Measurements from ENCODE around the gene CNTNAP5.

Gene CNTNAP5

DNA sequence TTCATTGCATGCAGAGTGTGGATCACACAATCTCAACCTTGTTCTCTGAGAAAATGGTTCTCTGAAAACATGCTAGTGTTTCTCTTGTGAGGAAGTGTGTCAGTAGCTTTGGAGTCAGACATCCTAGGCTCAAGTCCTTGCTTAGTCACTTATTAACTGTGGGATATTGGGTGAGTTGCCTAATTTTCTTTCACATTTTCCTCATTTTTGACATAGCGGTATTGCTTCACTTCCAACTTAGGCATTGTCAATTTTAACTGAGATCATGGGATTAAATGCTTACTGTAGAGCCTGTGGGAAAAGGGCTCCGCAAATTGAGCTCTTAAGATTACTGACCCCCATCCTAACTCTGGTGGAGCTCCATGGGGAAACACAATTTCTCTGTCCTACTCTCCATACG, 622.2 kb downstream of the CNTNAP5 start:
- no peak for DNase-seq

DNA sequence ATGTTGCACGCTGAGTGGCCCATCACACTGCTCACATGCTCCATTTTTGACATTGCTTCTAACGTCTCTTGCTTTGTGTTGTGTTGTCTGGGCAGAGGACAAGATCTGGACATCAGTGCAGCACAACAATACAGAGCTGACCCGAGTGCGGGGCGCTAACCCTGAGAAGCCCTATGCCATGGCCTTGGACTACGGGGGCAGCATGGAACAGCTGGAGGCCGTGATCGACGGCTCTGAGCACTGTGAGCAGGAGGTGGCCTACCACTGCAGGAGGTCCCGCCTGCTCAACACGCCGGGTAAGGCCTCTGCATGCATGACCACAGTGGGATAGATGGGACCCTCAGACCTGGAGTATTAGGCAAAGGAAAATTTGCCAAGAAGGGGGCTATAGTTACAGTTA, 622.6 kb downstream of the CNTNAP5 start:
- no peak for DNase-seq

DNA sequence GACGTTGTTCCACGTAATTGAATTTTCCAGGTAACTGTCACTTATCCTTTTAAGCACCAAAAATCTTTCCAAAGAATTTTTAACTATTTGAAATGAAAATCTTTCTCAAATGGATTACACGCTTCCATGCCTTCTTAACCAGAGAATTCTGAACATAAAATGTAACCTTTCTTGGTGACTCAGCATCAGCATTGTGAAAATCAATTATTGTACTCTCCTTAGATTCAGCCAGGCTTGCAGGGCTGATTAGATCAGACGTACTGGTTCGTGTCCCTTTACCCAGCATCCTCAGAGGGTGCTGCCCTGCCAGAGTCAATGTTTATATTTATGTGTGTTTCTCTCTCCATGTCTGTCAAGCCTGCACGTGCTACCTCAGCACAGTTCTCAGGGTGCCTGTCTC, 623.9 kb downstream of the CNTNAP5 start:
- no peak for DNase-seq

DNA sequence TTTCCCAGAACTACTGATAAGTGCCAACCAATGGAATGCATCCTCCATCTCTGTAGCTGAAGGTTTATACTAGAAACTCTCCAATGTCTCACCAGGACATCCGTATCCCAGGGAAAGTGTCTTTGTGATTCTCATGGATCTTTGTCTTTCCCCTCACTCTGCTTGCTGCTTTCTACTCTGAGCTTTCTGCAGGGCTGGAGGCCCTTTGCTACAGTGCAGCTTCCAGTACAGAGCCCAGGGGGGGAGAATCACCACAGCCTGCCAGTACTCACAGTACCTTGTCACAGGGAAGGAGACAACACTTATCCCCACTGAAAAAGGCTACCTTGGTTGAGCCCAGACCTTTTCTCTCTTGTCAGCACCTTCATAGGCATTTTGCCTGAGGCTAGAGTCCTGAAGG, 627.0 kb downstream of the CNTNAP5 start:
- no peak for DNase-seq

DNA sequence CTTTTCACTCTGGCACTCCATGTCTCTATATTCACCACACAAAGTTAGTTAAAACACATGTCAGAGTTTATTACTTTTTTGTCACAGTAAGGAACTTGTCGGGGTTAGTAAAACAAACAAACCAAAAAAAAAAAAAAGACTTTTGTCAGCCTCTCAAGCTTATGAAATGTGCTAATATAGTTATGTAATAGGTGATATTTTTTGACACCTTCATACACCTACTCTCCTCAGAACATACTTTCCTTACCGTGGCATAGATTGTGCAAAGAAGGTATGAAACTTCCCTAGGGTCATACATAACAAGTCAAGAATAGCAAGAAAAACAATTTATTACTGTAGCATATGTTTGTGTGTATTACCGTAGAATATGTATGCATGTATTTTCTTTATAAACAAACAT, 633.3 kb downstream of the CNTNAP5 start:
- no peak for DNase-seq

DNA sequence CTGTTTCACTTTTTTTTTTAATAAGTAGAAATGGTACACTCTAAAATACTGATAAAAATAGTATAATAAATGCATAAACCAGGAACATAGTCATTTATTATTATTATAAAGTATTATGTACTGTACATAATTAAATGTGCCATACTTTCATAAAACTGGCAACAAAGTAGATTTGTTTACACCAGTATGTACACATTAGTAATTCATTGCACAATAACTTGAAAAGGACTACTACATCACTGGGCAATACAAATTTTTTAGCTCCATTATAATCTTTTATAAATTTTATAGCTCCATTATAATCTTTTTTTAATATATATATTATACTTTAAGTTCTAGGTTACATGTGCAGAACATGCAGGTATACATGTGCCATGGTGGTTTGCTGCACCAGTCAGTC, 636.5 kb downstream of the CNTNAP5 start:
- DNase-seq, result no peak

DNA sequence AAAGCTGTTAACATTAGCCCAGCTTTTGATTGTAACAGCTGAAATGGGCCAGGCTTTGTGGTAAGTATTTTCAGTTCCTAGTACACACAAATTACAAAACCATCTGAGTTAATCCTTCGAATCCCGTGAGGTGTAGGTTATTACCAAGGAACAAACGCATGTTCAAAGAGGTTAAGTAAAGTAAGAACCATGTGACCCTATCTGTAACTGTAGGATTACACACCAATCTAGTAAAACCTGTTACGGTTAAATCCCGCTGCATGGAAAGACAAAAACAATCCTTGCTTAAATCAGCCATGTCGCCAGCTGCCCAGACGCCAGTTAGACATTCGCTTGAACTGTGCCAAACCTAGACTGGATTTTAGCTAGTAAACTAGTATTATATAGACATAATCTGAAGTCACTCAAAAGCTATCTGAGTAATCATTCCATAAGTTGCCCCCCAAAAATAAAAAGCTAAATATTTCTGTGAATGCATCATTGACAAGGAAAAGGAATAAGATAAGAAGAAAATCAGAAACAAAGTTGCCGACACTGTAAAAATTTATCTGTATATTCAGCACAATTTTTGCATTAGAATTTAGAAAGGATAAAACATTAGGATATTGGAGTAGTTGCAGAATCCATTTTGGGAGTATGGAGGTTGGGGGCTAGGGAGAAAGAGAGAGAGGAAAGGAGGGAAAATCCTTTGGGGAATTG, 638.0 kb downstream of the CNTNAP5 start:
- no peak for DNase-seq

DNA sequence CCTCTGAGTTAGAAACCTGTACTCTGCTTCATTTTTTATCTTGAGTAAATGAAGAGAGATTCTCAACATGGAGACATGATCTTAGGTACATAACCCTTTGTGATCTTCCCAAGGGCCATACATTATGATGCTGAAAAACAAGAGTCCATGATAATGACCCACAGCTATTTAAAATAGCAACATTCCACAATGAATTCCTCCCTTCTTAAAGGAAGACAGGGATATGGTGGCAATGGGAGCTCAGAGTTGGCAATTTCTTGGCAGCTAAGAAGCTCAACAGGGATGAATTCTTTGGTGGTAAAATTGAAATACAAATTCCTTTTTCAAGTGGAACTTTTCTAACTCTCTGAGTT, 638.5 kb downstream of the CNTNAP5 start:
- no peak for DNase-seq

DNA sequence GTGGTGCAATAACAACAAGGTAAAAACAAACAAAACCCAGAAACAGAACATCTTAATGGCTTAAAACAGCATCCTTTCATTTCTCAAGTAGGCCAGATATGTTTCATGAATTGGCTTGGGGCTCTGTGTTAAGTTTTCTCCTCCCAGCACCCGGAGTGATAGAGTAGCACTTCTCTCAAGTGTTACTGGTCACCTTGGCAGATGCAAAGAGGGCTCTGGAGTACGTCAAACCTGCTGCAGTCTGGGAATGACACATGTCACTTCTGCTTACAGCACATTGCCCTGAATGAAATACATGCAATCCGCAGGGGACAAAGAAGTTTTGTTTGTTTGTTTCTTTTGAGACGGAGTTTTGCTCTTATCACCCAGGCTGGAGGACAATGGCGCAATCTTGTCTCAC, 639.3 kb downstream of the CNTNAP5 start:
- no peak for DNase-seq

DNA sequence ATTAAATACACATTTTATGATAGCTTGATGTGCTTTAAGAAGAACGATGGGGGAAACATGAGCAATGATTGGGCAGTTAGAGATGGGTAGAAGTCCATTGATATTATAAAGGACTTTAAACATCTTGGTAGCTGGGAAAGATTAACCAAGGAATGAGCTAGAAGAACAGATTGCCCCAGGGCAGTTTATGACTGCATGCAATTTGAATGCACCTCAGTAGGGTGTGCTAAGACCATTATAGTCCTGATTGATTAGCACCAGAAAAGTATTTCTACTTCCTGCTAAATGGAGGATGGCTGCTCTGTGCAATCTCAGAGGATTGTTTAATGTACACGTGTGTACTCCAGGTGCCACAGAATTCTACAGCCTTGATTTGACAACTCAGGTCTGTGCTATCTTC, 641.9 kb downstream of the CNTNAP5 start:
- no peak for DNase-seq

DNA sequence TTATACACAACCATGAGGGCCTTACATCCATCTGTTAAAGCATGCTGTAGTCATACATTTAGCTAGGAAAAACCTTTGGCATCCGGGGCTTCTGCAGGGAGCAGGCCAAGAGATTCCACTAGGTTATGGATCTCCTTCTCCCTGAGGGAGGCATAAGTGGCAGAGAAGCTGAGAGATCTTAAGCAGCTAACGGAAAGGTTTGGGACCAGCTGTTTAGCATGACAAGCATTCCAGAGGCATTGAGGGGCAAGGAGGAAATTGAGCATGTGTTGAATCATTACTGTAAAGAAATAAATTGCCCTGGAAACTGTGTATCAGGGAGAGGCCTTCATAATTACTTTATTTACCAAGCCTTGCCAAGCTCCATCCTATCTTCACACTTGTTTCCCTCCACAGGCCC, 643.1 kb downstream of the CNTNAP5 start:
- no peak for DNase-seq

DNA sequence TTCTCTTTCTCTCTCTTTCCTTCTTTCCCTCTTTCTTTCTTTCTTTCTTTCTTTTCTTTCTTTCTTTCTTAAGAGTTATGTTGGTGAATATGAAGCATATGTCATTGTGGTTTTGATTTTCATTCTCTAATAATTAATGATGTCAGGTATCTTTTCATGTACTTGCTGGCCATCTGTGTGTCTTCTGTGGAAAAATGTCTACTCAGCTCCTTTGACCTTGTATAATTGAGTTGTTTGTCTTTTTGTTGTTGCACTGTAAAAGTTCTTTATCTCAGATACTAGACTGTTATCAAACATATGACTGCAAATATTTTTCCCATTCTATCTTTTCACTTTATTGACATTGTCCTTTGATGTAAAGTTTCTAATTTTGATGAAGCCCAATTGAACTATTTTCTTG, 645.1 kb downstream of the CNTNAP5 start:
- no peak for DNase-seq

DNA sequence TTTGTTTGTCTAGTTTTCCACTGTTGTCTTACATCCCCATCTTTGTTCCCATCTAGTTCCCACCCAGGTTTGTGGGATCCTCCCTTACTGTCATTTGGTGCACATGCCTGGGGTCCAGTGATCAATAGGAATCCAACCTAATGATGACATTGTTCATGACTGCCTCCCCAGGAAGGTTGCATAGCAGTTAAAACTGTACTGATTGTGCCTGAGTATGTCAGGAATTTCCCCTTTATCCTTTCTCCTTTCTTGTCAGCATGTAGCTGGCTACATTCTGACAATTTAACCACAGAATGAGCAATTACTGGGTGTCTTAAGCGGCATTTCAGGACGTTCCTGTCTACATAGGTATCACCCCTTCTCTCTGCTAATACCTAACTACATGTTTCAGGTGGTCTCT, 653.0 kb downstream of the CNTNAP5 start:
- DNase-seq, result no peak

DNA sequence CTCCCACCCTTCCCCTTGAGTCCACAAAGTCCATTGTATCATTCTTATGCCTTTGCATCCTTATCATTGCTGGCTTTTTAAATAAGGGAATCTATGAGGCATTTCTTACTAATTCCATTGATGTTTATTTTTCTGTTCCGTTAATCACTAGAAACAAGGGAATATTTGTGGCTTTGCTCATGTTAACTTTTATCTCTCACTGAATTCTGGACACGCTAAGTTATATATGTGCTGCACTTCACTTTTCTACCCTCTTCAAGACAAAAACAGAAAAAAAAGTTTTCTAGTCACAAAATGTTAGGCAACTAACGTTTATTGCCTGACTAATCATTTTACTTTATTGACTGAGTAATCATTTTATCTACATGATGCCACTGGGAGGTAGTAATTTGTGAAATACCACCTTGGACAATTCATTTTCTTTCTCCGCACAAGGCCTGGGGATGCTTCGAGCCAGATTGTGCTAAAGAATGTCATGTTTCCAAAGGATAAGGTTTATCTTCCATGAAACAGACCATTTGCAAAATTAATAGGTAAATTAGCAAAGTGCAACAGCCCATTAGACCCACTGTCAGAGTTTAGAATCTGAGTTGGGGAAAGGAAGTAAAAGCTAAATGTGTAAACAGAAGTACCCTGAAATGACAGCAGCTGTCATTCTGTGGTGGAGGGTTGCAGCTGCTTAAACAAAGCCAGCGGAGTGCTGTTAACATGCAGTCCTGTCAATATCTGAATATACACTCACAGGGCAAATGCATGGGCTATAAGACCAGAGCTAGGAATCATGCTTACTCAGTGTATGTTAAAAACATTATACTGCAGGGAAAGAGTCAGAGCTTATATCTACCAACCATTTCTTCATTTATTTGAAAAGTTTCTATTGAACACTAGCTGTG, 658.7 kb downstream of the CNTNAP5 start:
- DNase-seq, result no peak

DNA sequence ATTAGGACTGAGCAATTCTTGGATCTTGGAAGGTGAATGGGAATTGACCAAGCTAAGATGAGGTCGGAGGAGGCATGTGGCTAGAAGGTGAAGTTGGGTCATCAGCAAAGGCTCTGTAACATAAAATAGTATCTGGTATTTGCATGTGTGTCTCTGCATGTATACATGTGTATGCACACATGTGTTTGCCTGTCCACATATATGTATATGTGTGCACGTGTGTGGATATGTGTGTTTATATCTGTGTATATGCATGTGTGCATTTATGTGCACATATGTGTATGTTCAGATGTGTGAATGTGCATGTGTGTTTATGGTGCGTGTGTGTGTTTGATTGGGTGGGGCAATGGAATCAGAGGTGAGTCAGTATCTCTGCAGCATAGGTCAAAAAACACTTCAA, 664.3 kb downstream of the CNTNAP5 start:
- no peak for DNase-seq

DNA sequence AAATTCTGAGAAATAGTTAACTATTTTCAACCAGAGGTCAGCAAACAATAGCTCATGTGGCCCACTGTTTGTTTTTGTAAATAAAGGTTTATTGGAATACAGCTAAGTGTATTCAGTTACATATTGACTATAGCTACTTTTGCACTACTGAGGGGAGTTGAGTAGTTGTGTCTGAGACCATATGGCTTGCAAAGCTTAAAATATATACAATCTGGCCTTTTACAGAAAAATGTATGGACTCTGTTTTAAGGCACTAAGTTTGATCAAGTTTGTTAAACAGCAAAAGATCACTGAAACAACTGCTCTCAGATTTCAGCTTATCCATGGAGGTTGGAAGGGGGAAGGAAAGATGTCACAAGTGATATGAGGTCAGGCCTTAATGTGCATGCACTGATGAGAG, 667.1 kb downstream of the CNTNAP5 start:
- DNase-seq, result no peak

DNA sequence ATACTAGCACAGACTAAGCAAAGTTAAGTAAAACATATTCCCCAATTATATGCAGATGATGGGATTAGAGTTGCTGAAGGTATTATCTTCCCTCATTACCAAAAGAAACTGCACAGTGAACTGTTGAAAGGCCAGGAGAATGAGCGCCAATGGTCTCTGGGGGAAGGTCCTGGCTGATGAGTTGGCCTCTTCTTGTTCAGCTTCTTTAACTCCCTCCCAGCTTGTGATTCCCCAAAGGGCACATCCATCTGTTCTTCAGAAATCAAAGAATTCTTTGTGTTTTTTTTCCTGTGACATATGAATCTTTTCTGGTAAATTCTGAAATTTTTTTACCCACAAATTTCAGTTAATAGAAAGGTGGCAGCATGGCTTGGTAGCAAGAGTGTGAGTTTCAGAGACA, 667.6 kb downstream of the CNTNAP5 start:
- no peak for DNase-seq

DNA sequence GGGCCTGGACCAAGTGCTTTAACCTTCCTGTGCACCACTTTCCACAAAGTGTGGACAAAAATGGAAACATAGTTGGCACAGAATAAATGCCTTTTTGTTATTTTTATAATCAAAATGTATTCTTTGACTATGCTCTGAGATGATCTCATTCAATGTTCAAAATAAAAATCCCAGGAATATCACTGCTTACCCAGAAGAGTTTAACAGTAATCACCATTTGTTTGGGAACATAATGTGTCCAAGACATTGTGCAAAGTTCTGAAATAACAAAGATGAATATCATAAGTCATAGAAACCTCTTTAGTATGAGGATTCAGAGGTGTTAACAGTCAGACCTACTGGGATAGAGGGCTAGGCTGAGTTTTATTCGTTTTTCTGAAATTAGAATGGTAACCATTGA, 668.1 kb downstream of the CNTNAP5 start:
- DNase-seq, result no peak

DNA sequence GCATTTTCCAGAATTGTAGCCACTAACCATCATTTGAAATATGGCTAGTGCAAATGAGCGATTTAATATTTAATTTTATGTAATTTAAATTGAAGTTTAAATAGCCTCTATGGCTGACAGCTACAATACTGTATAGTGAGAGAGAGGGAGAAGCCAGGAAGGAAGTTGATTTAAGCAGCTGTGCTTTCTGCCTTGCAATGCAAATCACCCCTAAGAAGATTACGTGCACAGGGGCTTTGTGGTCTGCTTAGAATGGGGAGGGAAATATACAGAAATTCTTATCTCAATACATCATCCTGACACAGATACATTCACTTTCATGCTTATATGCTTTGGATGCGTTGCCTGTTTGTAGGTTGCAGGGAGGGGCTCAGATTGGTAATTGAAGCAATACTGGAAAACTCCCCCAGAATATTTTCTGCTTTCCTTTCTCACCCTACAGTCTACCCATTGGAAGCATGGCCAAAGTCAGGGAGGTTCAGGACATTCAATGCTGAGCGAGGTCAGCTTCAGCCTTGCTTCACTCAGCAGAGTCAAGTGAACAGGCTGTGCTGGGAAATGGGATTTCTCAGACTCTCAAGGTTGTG, 674.0 kb downstream of the CNTNAP5 start:
- no peak for DNase-seq

DNA sequence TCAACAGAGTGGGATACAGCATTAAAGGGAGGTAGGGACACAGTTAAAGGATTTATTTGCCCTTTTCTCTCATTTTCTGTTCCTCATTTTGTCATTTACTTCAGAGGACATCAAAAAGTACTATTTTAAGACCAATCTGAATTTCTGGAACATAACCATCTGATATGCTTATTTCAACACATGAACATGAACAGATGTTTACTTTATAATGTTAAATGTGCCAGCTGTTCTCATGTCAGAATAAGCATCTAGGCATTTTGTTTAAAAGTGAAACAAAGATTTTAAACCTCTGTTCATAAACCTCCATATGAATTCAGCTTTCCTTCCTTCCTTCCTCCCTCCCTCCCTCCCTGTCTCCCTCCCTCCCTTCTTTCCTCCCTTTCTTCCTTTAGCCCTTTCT, 677.7 kb downstream of the CNTNAP5 start:
- DNase-seq, result no peak

DNA sequence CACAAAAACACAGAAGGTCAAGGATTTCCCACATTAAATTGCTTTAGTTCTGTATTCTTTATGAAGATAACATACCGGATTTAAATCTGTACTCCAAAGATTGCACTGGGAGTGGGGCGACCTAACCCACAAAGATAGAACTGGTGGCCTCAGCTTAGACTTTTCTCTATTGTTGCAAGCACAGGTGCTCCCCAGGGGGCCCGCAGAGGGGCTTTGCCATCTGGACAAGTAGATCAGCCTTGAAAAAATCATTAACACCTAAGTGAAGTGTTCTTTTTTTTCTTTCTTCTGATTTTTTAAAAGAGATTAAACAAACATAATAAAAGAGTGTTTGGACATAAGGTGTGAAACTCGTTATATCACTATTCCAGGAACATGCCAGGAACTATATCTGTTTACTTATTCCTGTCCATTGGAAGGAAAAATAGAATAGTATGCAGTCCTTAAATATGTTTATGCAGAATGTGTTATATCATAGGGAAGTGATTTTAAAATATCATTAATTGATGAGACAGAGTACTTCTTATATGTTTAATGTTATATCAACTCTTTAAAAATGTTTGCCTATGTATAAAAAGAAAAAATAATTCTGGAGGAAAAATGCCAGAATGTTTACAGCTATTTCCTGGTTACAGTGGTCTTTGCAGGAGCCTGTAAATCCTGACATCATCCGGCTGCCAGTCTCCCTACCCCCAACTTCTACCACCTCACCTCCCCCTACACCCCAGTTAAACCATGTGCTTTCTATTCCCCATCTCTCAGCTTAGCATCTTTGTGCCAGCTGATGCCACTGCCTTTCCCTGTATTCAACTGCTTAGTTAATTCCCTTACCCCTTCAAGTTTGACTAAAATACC, 679.2 kb downstream of the CNTNAP5 start:
- DNase-seq, result no peak

DNA sequence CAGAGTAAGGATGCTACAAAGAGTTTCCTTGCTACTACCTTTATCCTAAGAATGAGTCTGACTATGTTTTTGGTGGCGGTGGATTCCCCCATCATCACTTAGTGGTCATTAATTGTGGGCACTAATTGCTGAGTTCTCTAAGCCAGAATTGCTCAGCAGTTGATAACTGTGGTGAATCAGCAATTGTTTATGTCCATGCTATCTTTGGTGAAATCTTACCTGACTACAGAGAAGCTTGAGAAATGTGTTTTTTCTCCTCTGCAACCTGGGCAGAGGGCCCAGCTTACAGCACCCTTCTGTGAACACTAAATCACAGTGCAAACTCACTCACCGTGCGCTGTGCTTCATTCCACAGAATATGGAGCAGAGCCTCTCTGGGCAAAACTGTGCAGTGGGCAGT, 683.6 kb downstream of the CNTNAP5 start:
- DNase-seq, result no peak

DNA sequence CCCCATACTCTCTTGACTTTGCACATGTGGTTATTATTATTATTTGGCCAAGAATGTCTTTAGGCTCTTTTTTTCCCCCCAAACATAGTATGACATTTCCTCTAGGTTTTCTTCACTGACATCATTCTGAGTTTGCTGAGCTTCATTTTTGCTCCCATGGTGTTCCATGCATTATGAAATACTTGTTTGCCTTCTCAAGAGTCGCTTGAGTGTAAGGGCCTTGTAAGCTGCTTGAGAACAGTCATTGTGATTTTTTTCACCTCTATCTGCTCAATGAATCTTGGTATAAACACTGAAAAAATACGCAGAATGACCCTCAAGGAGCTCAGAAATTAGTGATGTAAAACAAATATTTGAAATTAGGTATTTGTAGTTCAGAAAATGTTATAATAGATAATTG, 688.9 kb downstream of the CNTNAP5 start:
- DNase-seq, result no peak

Data from CD4-positive, alpha-beta T cell treated with Interleukin-6 for 4 hours (primary cell).